ENCODE measurements around the gene TMIGD1.

TMIGD1 gene

DNA sequence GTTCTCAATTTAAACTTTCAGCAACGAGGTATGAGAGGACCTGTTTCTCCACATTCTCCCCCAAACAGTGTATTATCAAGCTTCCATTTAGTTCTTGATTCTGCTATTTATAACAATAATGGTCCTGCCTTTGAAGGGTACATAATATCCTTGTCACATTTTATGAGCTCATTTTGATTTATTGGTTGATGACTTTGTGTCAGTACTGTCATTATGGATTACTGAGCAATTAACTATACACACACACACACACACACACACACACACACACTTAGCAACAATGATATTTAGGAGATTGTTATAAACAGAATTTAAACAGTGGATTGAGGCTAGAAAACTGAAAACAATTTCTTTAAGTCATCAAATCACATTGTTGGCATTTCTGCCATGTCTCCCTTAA lies 7.0 kb downstream of the TMIGD1 start:
- DNase-seq (ENCODE audit: low spot score), result no peak

- no peak for DNase-seq (ENCODE audit: low spot score)
Observed at GRCh38 chr17:30324723-30325122, 9.1 kb downstream of the TMIGD1 start.

- DNase-seq (ENCODE audit: low spot score), result no peak
Observed at GRCh38 chr17:30323895-30324319, 9.9 kb downstream of the TMIGD1 start.

DNA sequence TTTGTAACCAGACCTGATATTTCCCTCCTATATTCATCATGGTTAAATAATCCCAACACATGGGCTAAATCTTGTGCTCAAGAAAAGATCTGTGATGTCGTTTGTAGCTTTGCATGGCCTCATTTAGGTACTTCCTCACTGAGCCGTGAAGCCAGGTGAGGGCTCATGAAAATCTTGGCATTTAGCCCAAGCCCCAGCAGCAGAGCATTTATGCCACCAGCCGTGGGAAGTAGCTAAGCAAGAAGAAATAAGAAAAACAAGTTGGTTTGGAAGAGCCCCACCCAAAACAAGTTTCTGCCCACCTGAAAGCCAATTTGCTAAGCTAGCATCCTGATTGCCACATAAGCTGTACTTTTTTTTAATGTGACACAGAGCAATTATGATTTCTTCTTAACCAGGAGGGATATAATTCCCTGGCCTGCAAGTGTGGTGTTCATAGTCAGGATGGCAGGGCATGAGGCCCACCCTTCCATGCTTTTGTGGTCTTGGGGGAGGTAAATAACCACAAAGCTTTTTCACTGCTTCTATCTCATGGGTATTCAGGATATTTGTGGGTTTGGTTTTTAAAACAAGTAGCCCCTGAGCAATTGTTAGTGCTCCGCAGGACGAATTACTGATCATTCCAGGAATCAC lies 10.5 kb downstream of the TMIGD1 start:
- DNase-seq (ENCODE audit: low spot score), result no peak

DNA sequence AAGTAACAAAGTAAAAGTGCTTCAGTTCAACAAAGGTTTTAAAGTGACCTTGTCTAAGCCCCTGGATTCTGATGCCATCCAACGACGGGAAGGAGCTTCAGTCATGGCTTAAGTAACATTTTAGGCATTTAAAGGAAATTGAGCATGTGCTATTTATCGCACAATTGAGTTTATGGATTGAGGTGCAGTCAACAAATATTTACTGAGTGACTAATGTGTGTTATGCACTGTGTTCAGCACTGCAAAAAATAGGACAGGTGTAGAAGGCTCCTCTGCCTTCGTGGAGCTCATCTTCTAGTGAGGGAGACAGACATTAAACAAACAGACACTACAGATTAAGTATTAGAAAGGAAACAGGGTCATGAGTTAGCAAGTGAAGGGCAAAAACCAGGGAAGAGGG lies 12.5 kb downstream of the TMIGD1 start:
- DNase-seq (ENCODE audit: low spot score), result no peak

GRCh38 chr17:30318155-30318554 lies 15.7 kb downstream of the TMIGD1 start:
- DNase-seq (ENCODE audit: low spot score), result no peak

DNA sequence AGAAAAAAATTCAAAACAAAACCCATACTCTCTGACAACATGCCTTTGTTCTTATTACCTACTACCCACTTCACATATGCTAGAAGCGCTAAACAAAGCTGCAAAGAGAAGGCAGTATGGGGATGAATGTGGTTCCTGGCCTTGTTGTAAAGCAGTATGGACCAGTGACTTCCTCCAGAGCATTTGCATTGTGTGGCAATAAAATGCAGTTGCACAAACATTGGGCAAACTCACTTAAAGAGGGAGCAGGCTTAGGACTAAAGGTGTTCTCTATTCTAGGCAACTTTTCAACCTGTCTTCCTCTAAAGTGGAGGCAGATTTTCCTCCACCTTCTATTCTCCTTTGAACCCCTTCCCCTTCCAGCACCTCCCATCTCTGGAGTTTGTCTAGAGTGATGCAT lies 17.1 kb downstream of the TMIGD1 start:
- peak; percentile 45 for DNase-seq (ENCODE audit: low spot score)

DNA sequence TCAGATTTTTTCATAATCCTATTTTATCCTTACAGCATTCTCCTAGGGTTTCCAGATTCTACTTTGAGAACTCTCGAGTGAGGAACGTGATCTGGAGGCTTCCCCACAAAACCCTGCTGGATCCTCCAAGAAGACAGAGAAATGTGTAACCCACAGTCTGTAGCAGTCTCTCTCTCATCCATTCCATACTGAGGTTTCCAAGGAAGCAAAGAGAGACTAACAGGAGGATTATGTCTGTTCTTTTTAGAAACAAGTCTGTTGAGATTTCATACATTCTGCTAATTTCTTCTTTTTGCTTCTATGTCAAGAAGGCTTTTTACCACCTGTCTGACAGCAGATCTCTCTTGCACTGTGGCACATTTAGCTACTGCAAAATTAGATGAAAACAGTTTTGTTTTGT lies 18.8 kb downstream of the TMIGD1 start:
- DNase-seq (ENCODE audit: low spot score), result no peak

GRCh38 chr17:30314474-30314873 lies 19.4 kb downstream of the TMIGD1 start:
- no peak for DNase-seq (ENCODE audit: low spot score)

DNA sequence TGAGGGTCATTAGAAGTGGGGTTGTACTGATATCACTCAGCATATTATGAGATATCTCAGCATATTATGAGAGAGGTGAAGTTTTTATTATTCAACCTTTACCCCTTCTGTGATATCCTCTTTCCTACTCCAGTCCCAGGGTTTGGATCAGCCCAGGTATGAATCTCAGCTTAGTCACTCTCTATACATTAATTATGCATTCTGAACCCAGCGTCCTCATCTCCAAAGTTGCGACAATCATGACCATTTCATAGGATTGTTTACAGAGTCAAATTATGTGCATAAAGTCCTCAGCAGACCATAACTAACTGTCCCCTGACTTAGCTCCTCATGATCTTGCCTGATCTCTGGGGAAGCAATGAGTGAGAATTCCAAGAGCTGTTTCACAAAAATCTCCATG lies 21.6 kb downstream of the TMIGD1 start:
- no peak for DNase-seq (ENCODE audit: low spot score)

DNA sequence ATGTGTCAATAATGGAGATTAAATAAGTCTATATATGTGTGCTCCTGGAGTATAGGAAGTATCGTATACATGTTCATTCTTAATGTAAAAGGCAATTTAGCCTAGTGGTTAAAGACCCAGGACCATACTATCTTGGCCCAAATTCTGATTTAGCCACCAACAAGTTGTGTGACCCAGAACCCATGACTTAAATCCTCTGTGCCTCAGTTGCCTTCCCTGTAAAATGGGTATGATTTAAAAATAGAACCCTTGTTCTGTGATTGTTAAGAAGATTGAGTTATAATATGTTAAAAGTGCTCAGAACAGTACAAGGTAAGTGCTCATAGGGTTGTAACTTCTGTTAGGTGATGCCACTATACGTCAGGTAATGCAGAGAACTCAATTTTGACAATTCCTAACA lies 23.3 kb downstream of the TMIGD1 start:
- DNase-seq (ENCODE audit: low spot score), result no peak

DNA sequence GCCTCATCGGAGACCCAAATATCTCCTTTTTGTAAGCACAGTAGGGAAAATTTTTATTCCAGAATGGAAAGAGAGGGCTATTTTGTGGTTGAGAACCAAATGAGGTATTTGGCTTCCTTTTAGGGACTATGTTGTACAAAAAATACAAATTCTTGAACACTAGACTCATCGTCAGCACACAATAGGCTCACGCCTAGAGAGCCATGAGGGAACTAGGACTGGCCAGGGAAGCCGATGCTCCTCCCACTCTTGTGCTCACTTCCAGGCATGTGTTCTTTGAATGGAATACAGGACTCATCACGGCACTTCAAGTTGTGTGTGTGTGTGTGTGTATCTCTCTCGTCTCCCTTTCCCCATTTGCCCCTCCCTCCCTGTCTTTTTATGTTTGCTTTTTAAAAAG lies 24.3 kb downstream of the TMIGD1 start:
- DNase-seq (ENCODE audit: low spot score), result no peak

GRCh38 chr17:30308406-30308805 lies 25.5 kb downstream of the TMIGD1 start:
- DNase-seq (ENCODE audit: low spot score), result no peak

GRCh38 chr17:30304778-30305177 lies 29.1 kb downstream of the TMIGD1 start:
- DNase-seq (ENCODE audit: low spot score), result no peak

GRCh38 chr17:30302241-30302640 lies 31.6 kb downstream of the TMIGD1 start:
- no peak for DNase-seq (ENCODE audit: low spot score)

- DNase-seq (ENCODE audit: low spot score), result no peak
Observed at GRCh38 chr17:30300818-30301217, 33.0 kb downstream of the TMIGD1 start.

DNA sequence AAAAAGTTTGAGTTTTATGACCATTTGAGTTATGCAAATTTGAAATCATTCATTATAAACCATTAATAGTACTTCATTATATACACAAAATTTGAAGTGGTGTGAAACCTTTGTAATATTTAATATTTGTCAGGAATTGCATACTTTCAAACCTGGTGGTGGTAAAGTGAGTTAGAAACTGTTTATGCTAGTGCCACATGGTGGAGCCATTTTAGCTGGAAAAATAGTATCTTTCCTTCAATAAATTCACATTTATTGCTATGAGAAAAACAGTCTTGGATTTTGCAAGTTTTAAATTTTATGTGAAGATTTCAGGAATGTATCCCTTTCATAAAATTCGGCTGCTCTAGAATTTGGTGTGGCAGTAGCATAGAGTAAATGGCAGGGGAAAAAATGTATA lies 34.9 kb downstream of the TMIGD1 start:
- no peak for DNase-seq (ENCODE audit: low spot score)

DNA sequence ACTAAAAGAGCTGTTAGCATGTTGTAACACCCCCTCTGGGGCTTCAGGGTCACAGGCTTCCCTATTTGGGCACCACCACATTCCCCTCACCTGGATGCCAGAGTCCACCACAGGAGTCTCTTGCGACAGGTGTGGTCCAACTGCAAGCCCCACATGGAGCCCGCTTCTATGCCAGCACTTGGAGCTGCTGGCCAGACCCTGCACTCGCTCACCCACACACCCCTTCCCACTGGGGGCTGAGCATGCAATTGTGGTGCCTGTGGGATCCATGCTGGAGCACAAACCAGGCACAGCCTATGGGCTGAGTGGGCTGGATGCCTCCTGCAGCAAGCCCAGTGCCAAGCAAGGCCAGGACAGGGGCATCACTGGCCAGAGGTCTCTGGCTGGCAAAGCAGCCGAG lies 36.1 kb downstream of the TMIGD1 start:
- no peak for DNase-seq (ENCODE audit: low spot score)

GRCh38 chr17:30296499-30297080 lies 37.3 kb downstream of the TMIGD1 start:
- no peak for DNase-seq (ENCODE audit: low spot score)

- DNase-seq (ENCODE audit: low spot score), result peak; percentile 58
Observed at GRCh38 chr17:30292286-30292858, 41.5 kb downstream of the TMIGD1 start.

- peak; percentile 73 for DNase-seq (ENCODE audit: low spot score)
Observed at GRCh38 chr17:30291543-30292285, 42.1 kb downstream of the TMIGD1 start, which contains the start of gene BLMH. Gene BLMH, minus strand, starts transcription at chr17:30291944. Its CDS starts 125 bp downstream, at chr17:30291819.

GRCh38 chr17:30290696-30291542 lies 42.9 kb downstream of the TMIGD1 start:
- DNase-seq (ENCODE audit: low spot score), result peak; percentile 63
